Smooth muscle cell (in vitro differentiated cells): ENCODE measurements around the gene KATNAL1. TPM values are rescaled to one million over a fixed set of nuclear protein-coding genes. Genes with fewer than 3 reads are reported as not detected.

ENCODE experiments used
- DNase-seq: peaks from one replicate; lab custom pipeline; 2025; ENCODE audit not compliant: unreplicated experiment; lab: John Stamatoyannopoulos, UW
- H2AFZ ChIP-seq: fragments of 200-600 bp; sonication (generic); 2 replicates; pipeline ENCODE4 v1.6.0; 2016; ENCODE audit warnings: antibody characterized with exemption, low read depth, mild to moderate bottlenecking
- H3F3A ChIP-seq: fragments of 200-600 bp; sonication (generic); 2 replicates; pipeline ENCODE4 v1.6.0; 2017; ENCODE audit warnings: antibody characterized with exemption, low read depth
- H3K27ac ChIP-seq: fragments of 200-600 bp; sonication (generic); 2 replicates; pipeline ENCODE4 v1.5.1; 2016; ENCODE audit warnings: low read depth, mild to moderate bottlenecking
- H3K27me3 ChIP-seq: fragments of 200-600 bp; sonication (generic); 2 replicates; pipeline ENCODE4 v1.6.1; 2016; ENCODE audit warnings: low read depth, mild to moderate bottlenecking
- H3K36me3 ChIP-seq: fragments of 200-600 bp; sonication (generic); 2 replicates; pipeline ENCODE4 v1.5.1; 2016; ENCODE audit warnings: low read depth
- H3K4me1 ChIP-seq: fragments of 200-600 bp; sonication (generic); 2 replicates; pipeline ENCODE4 v1.5.1; 2016; ENCODE audit warnings: low read depth
- H3K4me2 ChIP-seq: fragments of 200-600 bp; sonication (generic); 2 replicates; pipeline ENCODE4 v1.6.0; 2016; ENCODE audit warnings: mild to moderate bottlenecking
- H3K4me3 ChIP-seq: fragments of 200-600 bp; sonication (generic); 2 replicates; pipeline ENCODE4 v1.5.1; 2016; ENCODE audit warnings: mild to moderate bottlenecking
- H3K79me2 ChIP-seq: fragments of 200-600 bp; sonication (generic); 2 replicates; pipeline ENCODE4 v1.6.0; 2016; ENCODE audit warnings: low read depth, mild to moderate bottlenecking
- H3K9ac ChIP-seq: fragments of 200-600 bp; sonication (generic); 2 replicates; pipeline ENCODE4 v1.6.0; 2016; ENCODE audit warnings: low read depth
- H3K9me3 ChIP-seq: fragments of 200-600 bp; sonication (generic); replicated peaks from 2 replicates; pipeline ENCODE4 v1.5.1; 2016; ENCODE audit warnings: low read depth
- H4K20me1 ChIP-seq: fragments of 200-600 bp; sonication (generic); 2 replicates; pipeline ENCODE4 v1.6.0; 2016; ENCODE audit warnings: low read depth
- WGBS: methylation state at CpG from one replicate; pipeline ENCODE4 v1.1.7; 2016; ENCODE audit warnings: low lambda C conversion rate; 5-methylcytosine and 5-hydroxymethylcytosine counted together
- polyA plus RNA-seq: library from polyadenylated mRNA; unstranded; fragments of >200 nt; fragmentation: Nextera tagmentation; extraction: Ambion mirVana; gene quantifications from 2 replicates; pipeline ENCODE4 v1.2.1, GENCODE V29; 2016
- total RNA-seq: library from RNA; depleted of rRNA; stranded (reverse); fragments of >200 nt; gene quantifications from 2 replicates; pipeline ENCODE4 v1.2.3, GENCODE V29; 2014
- TF ChIP-seq, protein P1 (sequence below): fragments of 200-600 bp; sonication (generic); IDR thresholded peaks from 2 replicates; pipeline ENCODE4 v1.5.1; 2017; ENCODE audit warnings: borderline replicate concordance, mild to moderate bottlenecking, antibody characterized with exemption; ENCODE audit not compliant: insufficient read depth, poor library complexity, severe bottlenecking

The KATNAL1 gene
- total and polyA plus RNA-seq, 2 experiments from 2014 or later, result 12.4 to 35.1 TPM

- DNase-seq, result no peak
- 32% methylated on average over 10 of the region's 10 CpGs for WGBS
- TF ChIP-seq, protein P1, sequence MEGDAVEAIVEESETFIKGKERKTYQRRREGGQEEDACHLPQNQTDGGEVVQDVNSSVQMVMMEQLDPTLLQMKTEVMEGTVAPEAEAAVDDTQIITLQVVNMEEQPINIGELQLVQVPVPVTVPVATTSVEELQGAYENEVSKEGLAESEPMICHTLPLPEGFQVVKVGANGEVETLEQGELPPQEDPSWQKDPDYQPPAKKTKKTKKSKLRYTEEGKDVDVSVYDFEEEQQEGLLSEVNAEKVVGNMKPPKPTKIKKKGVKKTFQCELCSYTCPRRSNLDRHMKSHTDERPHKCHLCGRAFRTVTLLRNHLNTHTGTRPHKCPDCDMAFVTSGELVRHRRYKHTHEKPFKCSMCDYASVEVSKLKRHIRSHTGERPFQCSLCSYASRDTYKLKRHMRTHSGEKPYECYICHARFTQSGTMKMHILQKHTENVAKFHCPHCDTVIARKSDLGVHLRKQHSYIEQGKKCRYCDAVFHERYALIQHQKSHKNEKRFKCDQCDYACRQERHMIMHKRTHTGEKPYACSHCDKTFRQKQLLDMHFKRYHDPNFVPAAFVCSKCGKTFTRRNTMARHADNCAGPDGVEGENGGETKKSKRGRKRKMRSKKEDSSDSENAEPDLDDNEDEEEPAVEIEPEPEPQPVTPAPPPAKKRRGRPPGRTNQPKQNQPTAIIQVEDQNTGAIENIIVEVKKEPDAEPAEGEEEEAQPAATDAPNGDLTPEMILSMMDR, result no peak
These were observed 120.5 kb downstream of the KATNAL1 start for GRCh38 chr13:30186634-30187415.

GRCh38 chr13:30181888-30182651 lies 125.3 kb downstream of the KATNAL1 start:
- no peaks in the 10 kb centered on the region for H3K27me3 ChIP-seq
- H3K27ac ChIP-seq, result no peak overlapping the region
- no peak overlapping the region for H2AFZ ChIP-seq
- H3K9ac ChIP-seq, result no peak overlapping the region
- H3K4me1 ChIP-seq, result peaks cover 4% of the 10 kb centered on the region
- 89% methylated on average over 13 of the region's 13 CpGs for WGBS
- H3K4me3 ChIP-seq, result no peak overlapping the region
- no peak for DNase-seq
- no peaks in the 10 kb centered on the region for H3K79me2 ChIP-seq
- no peaks in the 10 kb centered on the region for H4K20me1 ChIP-seq
- H3K4me2 ChIP-seq, result no peak overlapping the region
- H3F3A ChIP-seq, result peaks cover 7% of the 10 kb centered on the region
- H3K9me3 ChIP-seq, result no peaks in the 10 kb centered on the region
- TF ChIP-seq, protein P1, result no peak
- no peaks in the 10 kb centered on the region for H3K36me3 ChIP-seq

More at GRCh38 chr13:30186634-30187415, 120.5 kb downstream of the KATNAL1 start:
- peaks cover 6% of the 10 kb centered on the region for H3K4me1 ChIP-seq
- H3K27ac ChIP-seq, result peak overlapping the region; percentile 61
- no peaks in the 10 kb centered on the region for H3K9me3 ChIP-seq
- H3K36me3 ChIP-seq, result no peaks in the 10 kb centered on the region
- no peak overlapping the region for H3K9ac ChIP-seq
- no peaks in the 10 kb centered on the region for H4K20me1 ChIP-seq
- H3K4me3 ChIP-seq, result no peak overlapping the region
- H2AFZ ChIP-seq, result no peak overlapping the region
- H3K79me2 ChIP-seq, result no peaks in the 10 kb centered on the region
- H3F3A ChIP-seq, result peaks cover 7% of the 10 kb centered on the region
- H3K4me2 ChIP-seq, result peak overlapping the region; percentile 54
- no peaks in the 10 kb centered on the region for H3K27me3 ChIP-seq

DNA sequence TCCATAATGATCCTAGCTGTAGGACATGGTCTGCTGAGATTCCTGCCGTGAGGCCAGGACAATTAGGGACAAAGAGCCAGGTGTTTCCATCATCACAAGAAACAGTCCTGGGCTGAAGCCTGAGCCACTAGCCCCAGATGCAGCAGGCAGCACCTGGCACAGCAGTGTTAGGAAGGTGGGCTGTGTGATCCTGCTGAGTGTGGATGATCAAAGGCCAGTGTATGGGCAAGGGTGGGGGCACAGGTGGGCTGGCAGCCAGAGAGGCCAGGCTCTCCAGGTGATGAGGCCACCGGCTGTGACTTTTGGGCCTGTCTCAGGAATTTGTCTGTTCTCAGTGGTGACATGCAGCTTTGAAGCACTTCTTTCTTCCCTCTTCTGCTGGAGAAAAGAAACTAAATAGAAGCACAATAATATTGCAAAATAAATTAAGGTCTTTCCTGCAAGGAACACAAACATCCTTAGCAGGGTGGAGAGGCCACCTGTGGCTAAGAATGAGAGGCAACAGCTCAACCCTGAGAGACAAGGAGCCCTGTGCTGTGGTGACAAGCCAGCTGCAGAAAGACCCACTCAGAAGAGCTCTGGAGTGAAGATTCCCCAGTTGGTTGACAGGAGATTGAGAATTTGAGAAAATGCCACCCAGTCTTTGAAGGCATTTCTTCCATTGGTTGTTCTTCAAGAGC lies 127.6 kb downstream of the KATNAL1 start:
- H3K36me3 ChIP-seq, result no peaks in the 10 kb centered on the region
- no peak overlapping the region for H3K4me2 ChIP-seq

More for the DNA sequence above, 127.6 kb downstream of the KATNAL1 start:
- 83% methylated on average over 2 of the region's 2 CpGs for WGBS
- no peak overlapping the region for H3K27ac ChIP-seq
- H3K4me3 ChIP-seq, result no peak overlapping the region
- no peaks in the 10 kb centered on the region for H3K27me3 ChIP-seq
- H4K20me1 ChIP-seq, result no peaks in the 10 kb centered on the region
- no peak overlapping the region for H2AFZ ChIP-seq
- H3F3A ChIP-seq, result no peaks in the 10 kb centered on the region
- no peaks in the 10 kb centered on the region for H3K79me2 ChIP-seq
- TF ChIP-seq, protein P1, result no peak
- H3K9me3 ChIP-seq, result no peaks in the 10 kb centered on the region
- no peak for DNase-seq
- H3K9ac ChIP-seq, result no peak overlapping the region
- no peaks in the 10 kb centered on the region for H3K4me1 ChIP-seq
